Astrocyte (in vitro differentiated cells and primary cell): ENCODE data around the gene DYNLL1. TPM values are rescaled to one million over a fixed set of nuclear protein-coding genes. Genes with fewer than 3 reads are reported as not detected.
"Not testable (repeated sequence)": the region's sequence is repeated elsewhere in the genome, so short reads cannot be mapped to it uniquely, and the experiment has no call there.

Experiments
- DNase-seq: peaks from one replicate; pipeline ENCODE4 v3.0.0-alpha.2; 2010; ENCODE audit warnings: low read depth
- FAIRE-seq: peaks from 2 replicates; lab custom pipeline; 2011; peaks lifted over from hg19 to GRCh38; lab: Jason Lieb, UNC
- H2AFZ ChIP-seq: 2 replicates; pipeline ENCODE4 v1.6.0; 2012; ENCODE audit warnings: low read depth, low read length, inconsistent platforms
- H3K27ac ChIP-seq: 2 replicates; pipeline ENCODE4 v1.5.1; 2011; ENCODE audit warnings: low read depth, low read length, inconsistent platforms
- H3K27me3 ChIP-seq: 2 replicates; pipeline ENCODE4 v1.6.0; 2011; ENCODE audit warnings: low read length, inconsistent platforms; ENCODE audit not compliant: insufficient read depth
- H3K36me3 ChIP-seq: 2 replicates; pipeline ENCODE4 v1.5.1; 2011; ENCODE audit warnings: low read length, inconsistent platforms; ENCODE audit not compliant: insufficient read depth
- H3K4me1 ChIP-seq: 2 replicates; pipeline ENCODE4 v1.5.1; 2011; ENCODE audit warnings: low read length, inconsistent platforms; ENCODE audit not compliant: insufficient read depth
- H3K4me2 ChIP-seq: 2 replicates; pipeline ENCODE4 v1.6.0; 2012; ENCODE audit warnings: low read length, inconsistent platforms
- H3K4me3 ChIP-seq: 2 replicates; pipeline ENCODE4 v1.5.1; 2011; ENCODE audit warnings: low read depth, mild to moderate bottlenecking, low read length, inconsistent platforms; ENCODE audit not compliant: insufficient read depth
- H3K79me2 ChIP-seq: 2 replicates; pipeline ENCODE4 v1.6.0; 2012; ENCODE audit warnings: mild to moderate bottlenecking, low read length, inconsistent platforms; ENCODE audit not compliant: insufficient read depth
- H3K9ac ChIP-seq: 2 replicates; pipeline ENCODE4 v1.6.0; 2012; ENCODE audit warnings: mild to moderate bottlenecking, low read length, inconsistent platforms
- H3K9me3 ChIP-seq: 2 replicates; pipeline ENCODE4 v1.5.1; 2012; ENCODE audit warnings: low read depth, mild to moderate bottlenecking, low read length, inconsistent platforms; ENCODE audit not compliant: insufficient read depth
- H4K20me1 ChIP-seq: 2 replicates; pipeline ENCODE4 v1.6.0; 2012; ENCODE audit warnings: low read length, inconsistent platforms; ENCODE audit not compliant: insufficient read depth
- H3K27ac Mint-ChIP-seq: one replicate; pipeline ENCODE4 v1.8.0; 2021; ENCODE audit warnings: mild to moderate bottlenecking, mixed read lengths; ENCODE audit not compliant: unreplicated experiment
- H3K27me3 Mint-ChIP-seq: one replicate; pipeline ENCODE4 v1.8.0; 2021; ENCODE audit warnings: low read depth, mixed read lengths; ENCODE audit not compliant: unreplicated experiment
- H3K36me3 Mint-ChIP-seq: one replicate; pipeline ENCODE4 v1.8.0; 2021; ENCODE audit warnings: low read depth, mixed read lengths; ENCODE audit not compliant: unreplicated experiment
- H3K4me1 Mint-ChIP-seq: one replicate; pipeline ENCODE4 v1.8.0; 2021; ENCODE audit warnings: low read depth, mixed read lengths; ENCODE audit not compliant: unreplicated experiment
- H3K4me3 Mint-ChIP-seq: one replicate; pipeline ENCODE4 v1.8.0; 2021; ENCODE audit warnings: mild to moderate bottlenecking, moderate library complexity, mixed read lengths; ENCODE audit not compliant: unreplicated experiment
- H3K9me3 Mint-ChIP-seq: one replicate; pipeline ENCODE4 v1.8.0; 2021; ENCODE audit warnings: mild to moderate bottlenecking, mixed read lengths; ENCODE audit not compliant: unreplicated experiment
- CTCF ChIP-seq: IDR thresholded peaks from 2 replicates; pipeline ENCODE4 v1.5.1; 2011; ENCODE audit warnings: low read depth, mild to moderate bottlenecking, inconsistent platforms, low read length, moderate library complexity; ENCODE audit not compliant: insufficient read depth
- EZH2 ChIP-seq: IDR thresholded peaks from 2 replicates; pipeline ENCODE4 v1.6.1; 2012; ENCODE audit warnings: mild to moderate bottlenecking, low read length, inconsistent platforms; ENCODE audit not compliant: insufficient read depth
- total RNA-seq: library from RNA; stranded (reverse); gene quantifications from 2 replicates; pipeline ENCODE4 v1.2.1, GENCODE V29; 2021

The DYNLL1 gene
- total RNA-seq, 1 donor from 2014 or later: 500 TPM

- H3K27me3 Mint-ChIP-seq: no peaks in the 10 kb centered on the region
- DNase-seq (no peak), FAIRE-seq (no peak)
- H3K4me1 Mint-ChIP-seq: peaks cover 4% of the 10 kb centered on the region
- Histone ChIP-seq H4K20me1 (peaks cover 5% of the 10 kb centered on the region), H2AFZ (no peak overlapping the region), H3K79me2 (no peaks in the 10 kb centered on the region), H3K4me3 (no peak overlapping the region), H3K27me3 (no peaks in the 10 kb centered on the region), H3K9me3 (no peaks in the 10 kb centered on the region), H3K27ac (no peak overlapping the region), H3K4me1 (no peaks in the 10 kb centered on the region), H3K36me3 (no peaks in the 10 kb centered on the region), H3K9ac (no peak overlapping the region), H3K4me2 (no peak overlapping the region)
- H3K9me3 Mint-ChIP-seq: no peaks in the 10 kb centered on the region
- no peak for TF ChIP-seq CTCF
- no peak for TF ChIP-seq EZH2
- no peak overlapping the region for H3K4me3 Mint-ChIP-seq
- H3K36me3 Mint-ChIP-seq: peaks cover 13% of the 10 kb centered on the region
- no peak overlapping the region for H3K27ac Mint-ChIP-seq
Measured at GRCh38 chr12:120483621-120484020, 12.3 kb upstream of the DYNLL1 start.

GRCh38 chr12:120485961-120486881 lies 9.7 kb upstream of the DYNLL1 start:
- H3K27me3 Mint-ChIP-seq: no peaks in the 10 kb centered on the region
- FAIRE-seq: no peak
- no peak overlapping the region for H2AFZ ChIP-seq

GRCh38 chr12:120487552-120487951 lies 8.4 kb upstream of the DYNLL1 start:
- not testable (repeated sequence) for H3K36me3 ChIP-seq, H3K27ac Mint-ChIP-seq, DNase-seq, H3K4me1 ChIP-seq, H3K4me3 ChIP-seq, H3K4me1 Mint-ChIP-seq, H3K9ac ChIP-seq, H3K4me2 ChIP-seq, H3K9me3 ChIP-seq, H2AFZ ChIP-seq, H3K9me3 Mint-ChIP-seq, H3K27me3 ChIP-seq, H4K20me1 ChIP-seq, H3K79me2 ChIP-seq, H3K27me3 Mint-ChIP-seq, H3K4me3 Mint-ChIP-seq, H3K27ac ChIP-seq, FAIRE-seq
- peaks cover 16% of the 10 kb centered on the region for H3K36me3 Mint-ChIP-seq

More at GRCh38 chr12:120485961-120486881, 9.7 kb upstream of the DYNLL1 start:
- Histone ChIP-seq H3K4me1 (no peaks in the 10 kb centered on the region), H3K4me2 (no peak overlapping the region), H3K36me3 (no peaks in the 10 kb centered on the region), H3K4me3 (no peak overlapping the region), H3K27ac (no peak overlapping the region), H3K9ac (no peak overlapping the region), H3K9me3 (no peaks in the 10 kb centered on the region), H3K27me3 (no peaks in the 10 kb centered on the region), H3K79me2 (no peaks in the 10 kb centered on the region), H4K20me1 (peaks cover 1% of the 10 kb centered on the region)
- no peak for DNase-seq
- Mint-ChIP-seq H3K4me1 (peaks cover 4% of the 10 kb centered on the region), H3K9me3 (no peaks in the 10 kb centered on the region), H3K36me3 (peaks cover 18% of the 10 kb centered on the region), H3K27ac (no peak overlapping the region), H3K4me3 (no peak overlapping the region)
- TF ChIP-seq CTCF: no peak
- no peak for TF ChIP-seq EZH2
